ENCODE results near the gene KCNA2.

DNA sequence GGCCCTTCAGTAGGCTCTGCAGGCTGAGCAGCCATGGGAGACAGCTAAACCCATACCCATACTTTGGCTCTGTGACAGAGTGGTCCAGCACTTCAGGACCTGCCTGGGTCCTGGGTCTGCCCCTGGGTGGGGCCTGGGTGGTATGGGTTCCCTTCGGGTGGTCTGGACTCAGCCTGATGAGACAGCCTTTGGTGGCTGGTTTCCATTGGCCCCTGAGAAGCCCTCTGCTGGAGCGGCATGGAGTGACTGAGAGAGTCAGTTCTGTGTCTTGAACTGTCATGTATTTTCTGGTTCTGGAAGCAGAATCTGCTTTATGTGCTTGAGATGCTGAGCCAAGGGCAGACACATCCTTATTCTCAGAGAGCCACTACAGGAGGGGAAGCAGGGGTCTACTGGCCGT is 31.3 kb upstream of the KCNA2 start:
- TF ChIP-seq CTCF (conservative IDR thresholded peaks at IDR 0.05 in 1 of 2, IDR thresholded peaks at IDR 0.05 in 1 of 2; ENCODE audit: low read depth in 1 of 2, low read length in 2 of 2) (no peak), EZH2 (IDR thresholded peaks at IDR 0.05; ENCODE audit: low read length, missing control alignments) (no peak)

Measured in fibroblast of lung (primary cell).